Keratinocyte (primary cell): Measurements from ENCODE around the gene PECR.

Source experiments
- EZH2 ChIP-seq: IDR thresholded peaks from one replicate; pipeline ENCODE4 v1.6.1; 2012; ENCODE audit warnings: inconsistent platforms, mild to moderate bottlenecking, low read length, moderate library complexity
- TF ChIP-seq, protein P1 (sequence below), 3 experiments: IDR thresholded peaks in 1 of 3; conservative IDR thresholded peaks in 1 of 3; optimal IDR thresholded peaks in 1 of 3; 2 replicates in 2 of 3; 3 replicates in 1 of 3; pipeline versions ENCODE3 to v1.5.1; 2011; ENCODE audit warnings: low read length in 3 of 3, mild to moderate bottlenecking in 3 of 3, moderate library complexity in 2 of 3, control low read depth in 1 of 3, inconsistent platforms in 1 of 3; ENCODE audit not compliant: insufficient read depth in 2 of 3; ENCODE audit errors: extremely low read depth in 1 of 3

DNA sequence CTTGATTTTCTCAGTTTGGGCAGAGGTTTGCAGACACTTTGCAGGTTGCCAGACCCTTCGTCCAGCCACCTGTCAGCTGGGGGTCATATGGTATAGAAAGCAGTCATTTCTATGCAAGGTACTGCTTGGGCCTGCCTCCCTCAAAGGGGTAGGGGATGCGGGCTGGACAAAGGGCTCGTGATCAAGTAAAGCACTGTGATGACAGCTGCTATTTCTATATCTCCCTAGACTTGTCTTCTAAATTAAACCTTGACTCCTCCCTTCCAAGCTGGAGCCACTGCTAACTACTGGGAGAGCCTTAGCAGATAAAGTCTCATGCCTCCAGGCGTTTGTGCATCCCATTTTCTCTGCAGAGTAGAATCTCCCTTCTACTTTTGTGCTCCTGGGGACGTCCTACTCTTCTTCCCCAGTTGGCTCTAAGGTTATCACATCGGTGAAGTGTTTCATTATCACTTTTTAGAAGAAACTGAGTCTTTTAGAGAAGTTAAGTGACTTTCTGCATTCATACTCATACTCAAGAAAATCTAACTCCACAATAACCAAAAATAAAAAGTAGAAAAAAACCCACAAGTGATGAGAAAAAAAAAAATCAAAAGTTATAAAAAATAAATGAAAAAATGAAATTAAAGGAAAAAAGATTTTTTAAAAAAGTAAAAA lies 26.8 kb upstream of the PECR start:
- TF ChIP-seq EZH2 = no peak
- TF ChIP-seq, protein P1, sequence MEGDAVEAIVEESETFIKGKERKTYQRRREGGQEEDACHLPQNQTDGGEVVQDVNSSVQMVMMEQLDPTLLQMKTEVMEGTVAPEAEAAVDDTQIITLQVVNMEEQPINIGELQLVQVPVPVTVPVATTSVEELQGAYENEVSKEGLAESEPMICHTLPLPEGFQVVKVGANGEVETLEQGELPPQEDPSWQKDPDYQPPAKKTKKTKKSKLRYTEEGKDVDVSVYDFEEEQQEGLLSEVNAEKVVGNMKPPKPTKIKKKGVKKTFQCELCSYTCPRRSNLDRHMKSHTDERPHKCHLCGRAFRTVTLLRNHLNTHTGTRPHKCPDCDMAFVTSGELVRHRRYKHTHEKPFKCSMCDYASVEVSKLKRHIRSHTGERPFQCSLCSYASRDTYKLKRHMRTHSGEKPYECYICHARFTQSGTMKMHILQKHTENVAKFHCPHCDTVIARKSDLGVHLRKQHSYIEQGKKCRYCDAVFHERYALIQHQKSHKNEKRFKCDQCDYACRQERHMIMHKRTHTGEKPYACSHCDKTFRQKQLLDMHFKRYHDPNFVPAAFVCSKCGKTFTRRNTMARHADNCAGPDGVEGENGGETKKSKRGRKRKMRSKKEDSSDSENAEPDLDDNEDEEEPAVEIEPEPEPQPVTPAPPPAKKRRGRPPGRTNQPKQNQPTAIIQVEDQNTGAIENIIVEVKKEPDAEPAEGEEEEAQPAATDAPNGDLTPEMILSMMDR (optimal IDR thresholded peaks at IDR 0.05 in 1 of 3, IDR thresholded peaks at IDR 0.05 in 1 of 3, conservative IDR thresholded peaks at IDR 0.05 in 1 of 3; ENCODE audit: extremely low read depth in 1 of 3, insufficient read depth in 2 of 3, low read length in 3 of 3) = no peak
